ENCODE measurements around the gene NET1. TPM values are rescaled to one million over a fixed set of nuclear protein-coding genes. Genes with fewer than 3 reads are reported as not detected.
"Not testable (repeated sequence)": the region's sequence is repeated elsewhere in the genome, so short reads cannot be mapped to it uniquely, and the experiment has no call there.

Gene NET1
- total RNA-seq, 1 donor from 2014 or later, result 97.5 TPM

GRCh38 chr10:5402798-5403197 lies 9.6 kb upstream of the NET1 start:
- no peaks in the 10 kb centered on the region for H3K36me3 Mint-ChIP-seq (ENCODE audit: insufficient read depth)
- no peaks in the 10 kb centered on the region for H3K27me3 Mint-ChIP-seq
- no peaks in the 10 kb centered on the region for H3K4me1 Mint-ChIP-seq (ENCODE audit: low read depth)
- no peak overlapping the region for H3K27ac Mint-ChIP-seq
- peaks cover 6% of the 10 kb centered on the region for H3K9me3 Mint-ChIP-seq (ENCODE audit: low read depth)
- DNase-seq (ENCODE audit: low spot score, unreplicated experiment), result no peak
- TF ChIP-seq CTCF (IDR thresholded peaks at IDR 0.05; ENCODE audit: unreplicated experiment), result no peak
- H3K4me3 Mint-ChIP-seq (ENCODE audit: low read depth), result no peak overlapping the region

- DNase-seq (ENCODE audit: low spot score, unreplicated experiment), result no peak
- TF ChIP-seq CTCF (IDR thresholded peaks at IDR 0.05; ENCODE audit: unreplicated experiment), result no peak
Measured at GRCh38 chr10:5404208-5405041, 7.9 kb upstream of the NET1 start, which contains the start of gene TUBAL3. TSS of gene TUBAL3 (minus strand) at chr10:5404828. CDS start at chr10:5404792, 36 bp downstream.

GRCh38 chr10:5406918-5407317 lies 5.4 kb upstream of the NET1 start:
- no peaks in the 10 kb centered on the region for H3K4me1 Mint-ChIP-seq (ENCODE audit: low read depth)
- peaks cover 2% of the 10 kb centered on the region for H3K36me3 Mint-ChIP-seq (ENCODE audit: insufficient read depth)
- no peak for TF ChIP-seq CTCF (IDR thresholded peaks at IDR 0.05; ENCODE audit: unreplicated experiment)
- no peaks in the 10 kb centered on the region for H3K27me3 Mint-ChIP-seq
- DNase-seq (ENCODE audit: low spot score, unreplicated experiment), result no peak
- H3K27ac Mint-ChIP-seq, result no peak overlapping the region
- H3K4me3 Mint-ChIP-seq (ENCODE audit: low read depth), result no peak overlapping the region
- H3K9me3 Mint-ChIP-seq (ENCODE audit: low read depth), result peaks cover 8% of the 10 kb centered on the region

More at GRCh38 chr10:5404208-5405041, 7.9 kb upstream of the NET1 start, which contains the start of gene TUBAL3:
- Mint-ChIP-seq H3K9me3 (ENCODE audit: low read depth) (peaks cover 11% of the 10 kb centered on the region), H3K27me3 (no peaks in the 10 kb centered on the region), H3K4me3 (ENCODE audit: low read depth) (no peak within 1 kb of the TSS), H3K27ac (no peak within 1 kb of the TSS), H3K4me1 (ENCODE audit: low read depth) (no peaks in the 10 kb centered on the region), H3K36me3 (ENCODE audit: insufficient read depth) (peaks cover 2% of the 10 kb centered on the region)

- H3K4me3 Mint-ChIP-seq (ENCODE audit: low read depth); H3K4me1 Mint-ChIP-seq (ENCODE audit: low read depth): not testable (repeated sequence)
Measured at GRCh38 chr10:5410787-5411186, 1.6 kb upstream of the NET1 start.

GRCh38 chr10:5411941-5412276 lies 448 bp upstream of the NET1 start:
- Mint-ChIP-seq H3K27me3 (no peaks in the 10 kb centered on the region), H3K4me1 (ENCODE audit: low read depth) (peaks cover 2% of the 10 kb centered on the region), H3K27ac (peak overlapping the region; percentile 33), H3K9me3 (ENCODE audit: low read depth) (peaks cover 5% of the 10 kb centered on the region), H3K4me3 (ENCODE audit: low read depth) (no peak overlapping the region), H3K36me3 (ENCODE audit: insufficient read depth) (peaks cover 3% of the 10 kb centered on the region)
- no peak for TF ChIP-seq CTCF (IDR thresholded peaks at IDR 0.05; ENCODE audit: unreplicated experiment)
- DNase-seq (ENCODE audit: low spot score, unreplicated experiment), result no peak

More at GRCh38 chr10:5410787-5411186, 1.6 kb upstream of the NET1 start:
- not testable (repeated sequence) for DNase-seq (ENCODE audit: low spot score, unreplicated experiment); H3K36me3 Mint-ChIP-seq (ENCODE audit: insufficient read depth); H3K27ac Mint-ChIP-seq; H3K27me3 Mint-ChIP-seq; H3K9me3 Mint-ChIP-seq (ENCODE audit: low read depth)

Data from progenitor cell of endocrine pancreas (in vitro differentiated cells).